Transverse colon (tissue), 4 donors: Measurements from ENCODE around the gene FIGN. TPM values are rescaled to one million over a fixed set of nuclear protein-coding genes. Genes with fewer than 3 reads are reported as not detected.

Experiments
- DNase-seq: peaks from one replicate; pipeline ENCODE4 v3.0.0-alpha.2; 2019
- H3K27ac ChIP-seq, 4 donors: fragments of 200-600 bp; sonication (generic); 2 replicates each; pipeline ENCODE4 v1.5.1; 2016 to 2018; ENCODE audit warnings: inconsistent platforms in 4 of 4
- H3K27me3 ChIP-seq: fragments of 200-600 bp; sonication (generic); 2 replicates; pipeline ENCODE4 v1.5.1; 2017; ENCODE audit warnings: inconsistent platforms
- H3K36me3 ChIP-seq, 4 donors: fragments of 200-600 bp; sonication (generic); 2 replicates each; pipeline ENCODE4 v1.5.1; 2017 to 2019; ENCODE audit warnings: inconsistent platforms in 4 of 4
- H3K4me1 ChIP-seq, 4 donors: fragments of 200-600 bp; sonication (generic); 2 replicates each; pipeline ENCODE4 v1.5.1; 2017 to 2020; ENCODE audit warnings: inconsistent platforms in 4 of 4
- H3K4me3 ChIP-seq, 4 donors: fragments of 200-600 bp; sonication (generic); 1 replicate in 1 of 4; 2 replicates in 3 of 4; pipeline versions ENCODE4 v1.5.1 to v1.6.1; 2017 to 2019; ENCODE audit warnings: inconsistent platforms in 4 of 4
- H3K9me3 ChIP-seq, 2 donors: fragments of 200-600 bp; sonication (generic); 2 replicates each; pipeline ENCODE4 v1.5.1; 2017 to 2019; ENCODE audit warnings: inconsistent platforms in 2 of 2
- EP300 ChIP-seq: sonication (generic); formaldehyde crosslinking; IDR thresholded peaks from one replicate; pipeline ENCODE4 v1.6.1; 2017; ENCODE audit warnings: antibody characterized with exemption, low read depth
- POLR2A ChIP-seq: fragments of 450-650 bp; IDR thresholded peaks from one replicate; pipeline ENCODE4 v1.6.1; 2016; ENCODE audit warnings: antibody characterized with exemption, mild to moderate bottlenecking, moderate library complexity
- POLR2AphosphoS5 ChIP-seq, 3 donors: sonication (generic); formaldehyde crosslinking; IDR thresholded peaks; one replicate each; pipeline ENCODE4 v1.6.1; 2016; ENCODE audit warnings: antibody characterized with exemption in 3 of 3
- WGBS, 2 donors: methylation state at CpG; one replicate each; pipeline ENCODE4 v1.1.5; 2018; ENCODE audit warnings: low coverage in 1 of 2; 5-methylcytosine and 5-hydroxymethylcytosine counted together
- in situ Hi-C, 4 donors: fragments of 200-750 bp; cut with MboI; loops; one replicate each; pipeline versions ENCODE4 v1.15.0 to v1.15.1; 2017; ENCODE audit warnings: low sequenced_read_pairs in 3 of 4, low pct_ligation_motif_present in 1 of 4, low pct_unique_long_range_greater_than_20kb in 1 of 4
- intact Hi-C: fragments of 100-400 bp; cut with DNase I; formaldehyde crosslinking; loops from one replicate; pipeline ENCODE4 v1.15.1; 2023; ENCODE audit warnings: low total_unique reads
- total RNA-seq, 4 donors: library from RNA; depleted of rRNA; stranded (reverse); fragments of >200 nt; gene quantifications; one replicate each; pipeline ENCODE4 v1.1.0, GENCODE V29; 2016
- TF ChIP-seq, protein P1 (sequence below), 5 experiments: fragments of 200-600 bp in 3 of 5; fragments of 450-650 bp in 2 of 5; sonication (generic) in 3 of 5; IDR thresholded peaks; 1 replicate in 2 of 5; 2 replicates in 3 of 5; pipeline ENCODE4 v1.5.1; 2016 to 2017; ENCODE audit warnings: antibody characterized with exemption in 5 of 5, inconsistent platforms in 3 of 5, mild to moderate bottlenecking in 2 of 5, moderate library complexity in 1 of 5

FIGN gene
- total RNA-seq, 4 donors from 2014 or later = 0.75 to 1.3 (median 1.0) TPM

DNA sequence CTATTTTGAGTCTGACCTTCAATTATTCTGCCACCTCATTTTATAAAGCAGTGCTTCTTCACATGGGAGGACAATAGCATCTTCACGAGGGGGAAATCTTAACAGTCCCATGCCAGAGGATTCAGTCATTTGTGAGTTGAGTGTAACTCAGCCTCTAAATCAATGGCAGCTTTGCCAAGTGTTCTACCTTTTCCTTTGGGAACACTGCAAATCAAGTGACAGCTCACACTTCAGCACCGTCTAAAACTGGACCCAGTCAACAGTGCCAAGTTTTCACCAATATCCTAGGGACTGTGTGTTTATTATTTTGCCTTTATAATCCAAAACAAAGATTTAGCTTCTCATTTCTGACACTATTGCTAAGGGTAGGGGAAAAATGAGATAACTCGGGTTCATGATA lies 133.6 kb downstream of the FIGN start:
- TF ChIP-seq, protein P1, sequence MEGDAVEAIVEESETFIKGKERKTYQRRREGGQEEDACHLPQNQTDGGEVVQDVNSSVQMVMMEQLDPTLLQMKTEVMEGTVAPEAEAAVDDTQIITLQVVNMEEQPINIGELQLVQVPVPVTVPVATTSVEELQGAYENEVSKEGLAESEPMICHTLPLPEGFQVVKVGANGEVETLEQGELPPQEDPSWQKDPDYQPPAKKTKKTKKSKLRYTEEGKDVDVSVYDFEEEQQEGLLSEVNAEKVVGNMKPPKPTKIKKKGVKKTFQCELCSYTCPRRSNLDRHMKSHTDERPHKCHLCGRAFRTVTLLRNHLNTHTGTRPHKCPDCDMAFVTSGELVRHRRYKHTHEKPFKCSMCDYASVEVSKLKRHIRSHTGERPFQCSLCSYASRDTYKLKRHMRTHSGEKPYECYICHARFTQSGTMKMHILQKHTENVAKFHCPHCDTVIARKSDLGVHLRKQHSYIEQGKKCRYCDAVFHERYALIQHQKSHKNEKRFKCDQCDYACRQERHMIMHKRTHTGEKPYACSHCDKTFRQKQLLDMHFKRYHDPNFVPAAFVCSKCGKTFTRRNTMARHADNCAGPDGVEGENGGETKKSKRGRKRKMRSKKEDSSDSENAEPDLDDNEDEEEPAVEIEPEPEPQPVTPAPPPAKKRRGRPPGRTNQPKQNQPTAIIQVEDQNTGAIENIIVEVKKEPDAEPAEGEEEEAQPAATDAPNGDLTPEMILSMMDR (IDR thresholded peaks at IDR 0.05) = no peak
- TF ChIP-seq POLR2A (no peak), POLR2AphosphoS5 (IDR thresholded peaks at IDR 0.05) (no peak), EP300 (no peak)
- 62 to 69% methylated on average over 3 of the region's 3 CpGs for WGBS, 2 donors
- intact Hi-C loops = no loop called here

GRCh38 chr2:163601377-163601776 lies 134.4 kb downstream of the FIGN start:
- intact Hi-C loops (no loop called here), in situ Hi-C loops (no loop called here)
- 72 to 75% methylated on average over 2 to 7 of the region's 7 CpGs for WGBS, 2 donors
- no peak overlapping the region for H3K27ac ChIP-seq
- no peaks in the 10 kb centered on the region for H3K36me3 ChIP-seq
- H3K4me1 ChIP-seq = no peaks in the 10 kb centered on the region
- DNase-seq = no peak
- H3K27me3 ChIP-seq = no peaks in the 10 kb centered on the region
- TF ChIP-seq, protein P1 (IDR thresholded peaks at IDR 0.05) = no peak
- TF ChIP-seq EP300 = no peak
- no peak for TF ChIP-seq POLR2A
- TF ChIP-seq POLR2AphosphoS5 (IDR thresholded peaks at IDR 0.05) = no peak
- no peak overlapping the region for H3K4me3 ChIP-seq
- H3K9me3 ChIP-seq = no peaks in the 10 kb centered on the region

More for the DNA sequence above, 133.6 kb downstream of the FIGN start:
- no peak overlapping the region for H3K27ac ChIP-seq
- H3K4me3 ChIP-seq = no peak overlapping the region
- no peak for DNase-seq
- H3K36me3 ChIP-seq = no peaks in the 10 kb centered on the region
- no peaks in the 10 kb centered on the region for H3K27me3 ChIP-seq
- H3K4me1 ChIP-seq = no peaks in the 10 kb centered on the region
- no peaks in the 10 kb centered on the region for H3K9me3 ChIP-seq
- in situ Hi-C loops = no loop called here

DNA sequence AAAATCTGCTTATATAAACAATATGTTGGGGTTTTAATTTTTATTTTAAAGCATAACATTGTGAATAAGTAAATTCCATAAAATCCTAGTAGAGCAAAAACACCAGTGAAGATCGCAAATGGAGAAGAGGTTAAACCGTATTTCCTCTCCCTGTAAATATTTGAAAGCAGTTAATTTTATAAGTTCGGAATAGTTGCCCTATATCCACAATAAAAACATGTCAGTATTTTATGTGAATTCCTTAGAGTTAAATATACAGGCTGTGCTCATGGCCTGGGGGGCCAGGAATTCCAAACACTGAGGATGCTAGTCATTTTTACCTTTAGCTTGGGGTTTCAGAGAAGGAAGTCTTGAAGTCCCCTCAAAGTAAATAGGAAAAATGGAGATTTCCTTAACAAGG lies 135.0 kb downstream of the FIGN start:
- WGBS, 2 donors = 47 to 50% methylated on average over 3 of the region's 3 CpGs
- Histone ChIP-seq H3K4me3 (no peak overlapping the region), H3K4me1 (no peaks in the 10 kb centered on the region), H3K9me3 (no peaks in the 10 kb centered on the region), H3K27ac (no peak overlapping the region), H3K36me3 (no peaks in the 10 kb centered on the region), H3K27me3 (no peaks in the 10 kb centered on the region)
- TF ChIP-seq POLR2A = no peak
- TF ChIP-seq POLR2AphosphoS5 (IDR thresholded peaks at IDR 0.05) = no peak
- TF ChIP-seq, protein P1 (IDR thresholded peaks at IDR 0.05) = no peak
- no peak for TF ChIP-seq EP300
- DNase-seq = no peak
- in situ Hi-C loops = no loop called here
- intact Hi-C loops = no loop called here

DNA sequence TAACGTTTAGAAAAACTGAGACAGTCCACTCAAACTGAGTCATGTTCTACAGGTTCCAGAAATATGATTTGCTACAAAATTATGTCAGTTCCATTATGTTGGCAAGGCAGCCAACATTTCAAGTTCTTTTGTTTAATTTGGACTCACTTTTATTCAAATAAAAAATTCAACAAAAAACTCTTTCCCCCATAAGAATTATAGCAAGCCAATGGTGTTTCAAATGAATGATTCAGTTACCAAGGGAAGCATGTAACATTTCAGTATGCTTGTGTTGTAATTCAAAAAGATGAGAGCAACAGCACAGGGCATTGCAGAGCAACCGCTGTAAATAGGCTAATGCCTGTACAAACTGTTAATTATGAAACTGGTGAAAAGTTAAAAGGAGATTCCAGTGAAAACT lies 140.8 kb downstream of the FIGN start:
- Histone ChIP-seq H3K4me1 (no peaks in the 10 kb centered on the region), H3K9me3 (no peaks in the 10 kb centered on the region), H3K4me3 (no peak overlapping the region), H3K36me3 (no peaks in the 10 kb centered on the region), H3K27ac (no peak overlapping the region), H3K27me3 (no peaks in the 10 kb centered on the region)
- WGBS, 2 donors = 40 to 49% methylated on average over 2 of the region's 2 CpGs
- in situ Hi-C loops (no loop called here), intact Hi-C loops (no loop called here)
- DNase-seq = no peak
- TF ChIP-seq EP300 = no peak
- TF ChIP-seq, protein P1 (IDR thresholded peaks at IDR 0.05) = no peak
- TF ChIP-seq POLR2A = no peak
- no peak for TF ChIP-seq POLR2AphosphoS5 (IDR thresholded peaks at IDR 0.05)
